Measurements from ENCODE around the gene IRAG1.

DNA sequence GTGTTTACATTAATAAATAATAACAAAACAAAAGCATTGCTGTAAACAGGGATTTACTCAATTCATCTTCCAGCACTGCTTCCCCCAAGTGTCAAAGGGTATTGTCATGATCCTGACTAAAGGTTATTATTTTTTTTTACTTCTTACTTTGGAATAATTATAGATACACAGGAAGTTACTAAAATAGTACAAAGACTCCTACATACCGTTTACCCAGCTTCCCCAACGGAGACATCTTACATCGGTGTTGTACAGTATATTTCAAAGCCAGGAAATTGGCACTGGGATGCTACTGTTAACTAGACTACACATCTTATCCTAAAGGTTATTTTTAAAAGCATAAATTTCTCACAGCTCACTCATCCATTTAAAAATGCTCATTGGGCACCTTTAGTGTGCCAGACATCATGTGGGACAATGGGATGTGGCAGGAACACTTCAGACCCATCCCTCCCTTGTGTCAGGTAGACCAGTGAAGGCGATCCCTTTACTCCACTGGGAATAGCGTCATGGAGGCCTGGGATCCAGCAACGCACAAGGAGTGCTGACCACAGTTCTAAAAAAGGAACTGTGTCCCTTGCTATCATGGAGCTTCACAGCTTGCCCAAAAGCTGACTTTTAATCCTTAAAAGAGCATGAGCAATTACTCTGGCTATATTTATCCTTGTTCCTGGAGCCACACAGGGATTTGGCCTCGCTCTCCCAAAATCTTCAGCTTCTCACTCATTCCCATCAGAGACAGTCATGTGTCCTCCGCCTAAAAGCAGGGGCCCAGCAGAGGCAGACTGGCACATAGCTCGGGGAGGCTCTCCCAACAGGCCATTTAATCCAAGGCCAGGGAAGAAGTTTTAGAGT lies 3.1 kb upstream of the IRAG1 start:
- TF ChIP-seq, protein P1, sequence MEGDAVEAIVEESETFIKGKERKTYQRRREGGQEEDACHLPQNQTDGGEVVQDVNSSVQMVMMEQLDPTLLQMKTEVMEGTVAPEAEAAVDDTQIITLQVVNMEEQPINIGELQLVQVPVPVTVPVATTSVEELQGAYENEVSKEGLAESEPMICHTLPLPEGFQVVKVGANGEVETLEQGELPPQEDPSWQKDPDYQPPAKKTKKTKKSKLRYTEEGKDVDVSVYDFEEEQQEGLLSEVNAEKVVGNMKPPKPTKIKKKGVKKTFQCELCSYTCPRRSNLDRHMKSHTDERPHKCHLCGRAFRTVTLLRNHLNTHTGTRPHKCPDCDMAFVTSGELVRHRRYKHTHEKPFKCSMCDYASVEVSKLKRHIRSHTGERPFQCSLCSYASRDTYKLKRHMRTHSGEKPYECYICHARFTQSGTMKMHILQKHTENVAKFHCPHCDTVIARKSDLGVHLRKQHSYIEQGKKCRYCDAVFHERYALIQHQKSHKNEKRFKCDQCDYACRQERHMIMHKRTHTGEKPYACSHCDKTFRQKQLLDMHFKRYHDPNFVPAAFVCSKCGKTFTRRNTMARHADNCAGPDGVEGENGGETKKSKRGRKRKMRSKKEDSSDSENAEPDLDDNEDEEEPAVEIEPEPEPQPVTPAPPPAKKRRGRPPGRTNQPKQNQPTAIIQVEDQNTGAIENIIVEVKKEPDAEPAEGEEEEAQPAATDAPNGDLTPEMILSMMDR (IDR thresholded peaks at IDR 0.05): no peak
- no peak for TF ChIP-seq POLR2A (IDR thresholded peaks at IDR 0.05)

Measured in gastroesophageal sphincter (tissue), 3 donors.